H9 (cell line): ENCODE results near the gene CSNK1A1. TPM values are rescaled to one million over a fixed set of nuclear protein-coding genes. Genes with fewer than 3 reads are reported as not detected.
"Not testable (repeated sequence)": the region's sequence is repeated elsewhere in the genome, so short reads cannot be mapped to it uniquely, and the experiment has no call there.

Experiments
- DNase-seq: peaks from one replicate; pipeline ENCODE4 v3.0.0-alpha.2; 2017
- H2AFZ ChIP-seq: one replicate; pipeline ENCODE4 v1.6.1; 2013; ENCODE audit warnings: mild to moderate bottlenecking, low read length, control low read depth, moderate library complexity
- H2AK5ac ChIP-seq: 2 replicates; pipeline ENCODE4 v1.6.1; 2013; ENCODE audit warnings: low read length, control low read depth, mixed read lengths; ENCODE audit not compliant: insufficient read length
- H2BK120ac ChIP-seq: one replicate; pipeline ENCODE4 v1.6.1; 2013; ENCODE audit warnings: low read depth, mild to moderate bottlenecking, low read length, control low read depth, inconsistent platforms; ENCODE audit not compliant: poor library complexity, severe bottlenecking
- H2BK12ac ChIP-seq: 2 replicates; pipeline ENCODE4 v1.6.1; 2013; ENCODE audit warnings: low read length, control low read depth, mixed read lengths, low read depth; ENCODE audit not compliant: insufficient read length
- H2BK15ac ChIP-seq: 2 replicates; pipeline ENCODE4 v1.6.1; 2013; ENCODE audit warnings: low read depth, low read length, control low read depth
- H2BK20ac ChIP-seq: one replicate; pipeline ENCODE4 v1.6.1; 2013; ENCODE audit warnings: low read depth, mild to moderate bottlenecking, low read length, control low read depth, inconsistent platforms; ENCODE audit not compliant: poor library complexity, severe bottlenecking
- H2BK5ac ChIP-seq: 2 replicates; pipeline ENCODE4 v1.6.1; 2013; ENCODE audit warnings: low read length, control low read depth, mixed read lengths; ENCODE audit not compliant: insufficient read length
- H3K14ac ChIP-seq: 2 replicates; pipeline ENCODE4 v1.6.1; 2013; ENCODE audit warnings: low read length, control low read depth; ENCODE audit not compliant: insufficient read depth
- H3K18ac ChIP-seq: 2 replicates; pipeline ENCODE4 v1.6.1; 2013; ENCODE audit warnings: low read depth, mild to moderate bottlenecking, mixed read lengths, low read length, control low read depth; ENCODE audit not compliant: insufficient read length
- H3K23ac ChIP-seq: 2 replicates; pipeline ENCODE4 v1.6.1; 2013; ENCODE audit warnings: low read length, control low read depth, mixed read lengths, low read depth; ENCODE audit not compliant: insufficient read length
- H3K23me2 ChIP-seq: 2 replicates; pipeline ENCODE4 v1.6.1; 2013; ENCODE audit warnings: low read depth, mild to moderate bottlenecking, mixed read lengths, low read length, control low read depth; ENCODE audit not compliant: insufficient read length, poor library complexity, severe bottlenecking
- H3K27ac ChIP-seq: 2 replicates; pipeline ENCODE4 v1.5.1; 2013; ENCODE audit warnings: low read length, control low read depth, mixed read lengths, low read depth; ENCODE audit not compliant: insufficient read length
- H3K27me3 ChIP-seq: 2 replicates; pipeline ENCODE4 v1.6.1; 2013; ENCODE audit warnings: low read length, control low read depth, inconsistent platforms; ENCODE audit not compliant: insufficient read depth
- H3K4ac ChIP-seq: 2 replicates; pipeline ENCODE4 v1.6.1; 2013; ENCODE audit warnings: low read depth, mild to moderate bottlenecking, control low read depth, inconsistent platforms, low read length, moderate library complexity
- H3K4me1 ChIP-seq: 2 replicates; pipeline ENCODE4 v1.6.1; 2013; ENCODE audit warnings: low read length, control low read depth, inconsistent platforms; ENCODE audit not compliant: insufficient read depth
- H3K4me2 ChIP-seq: 2 replicates; pipeline ENCODE4 v1.6.1; 2013; ENCODE audit warnings: low read length, control low read depth, mixed read lengths; ENCODE audit not compliant: insufficient read length, insufficient read depth
- H3K56ac ChIP-seq: 2 replicates; pipeline ENCODE4 v1.6.1; 2013; ENCODE audit warnings: low read depth, mild to moderate bottlenecking, mixed read lengths, low read length, control low read depth; ENCODE audit not compliant: insufficient read length
- H3K79me1 ChIP-seq: 2 replicates; pipeline ENCODE4 v1.6.1; 2013; ENCODE audit warnings: low read depth, mild to moderate bottlenecking, moderate library complexity, low read length, control low read depth, inconsistent platforms; ENCODE audit not compliant: insufficient read depth, poor library complexity, severe bottlenecking
- H3K79me2 ChIP-seq: 2 replicates; pipeline ENCODE4 v1.6.1; 2013; ENCODE audit warnings: low read length, control low read depth, inconsistent platforms; ENCODE audit not compliant: insufficient read depth
- H3K9ac ChIP-seq: 2 replicates; pipeline ENCODE4 v1.6.1; 2013; ENCODE audit warnings: low read length, control low read depth, mixed read lengths; ENCODE audit not compliant: insufficient read length; ENCODE audit errors: extremely low read depth
- H3K9me3 ChIP-seq: one replicate; pipeline ENCODE4 v1.6.1; 2013; ENCODE audit warnings: low read depth, low read length, inconsistent platforms; ENCODE audit not compliant: control insufficient read depth
- H3T11ph ChIP-seq: one replicate; pipeline ENCODE4 v1.6.1; 2013; ENCODE audit warnings: mild to moderate bottlenecking, low read length, control low read depth, inconsistent platforms
- H4K20me1 ChIP-seq: one replicate; pipeline ENCODE4 v1.6.1; 2013; ENCODE audit not compliant: control insufficient read depth, insufficient read length, insufficient read depth
- H4K5ac ChIP-seq: 2 replicates; pipeline ENCODE4 v1.6.1; 2013; ENCODE audit warnings: low read depth, mild to moderate bottlenecking, mixed read lengths, low read length, control low read depth; ENCODE audit not compliant: insufficient read length
- H4K8ac ChIP-seq: replicated peaks from 2 replicates; pipeline ENCODE4 v1.6.1; 2013; ENCODE audit warnings: low read length, control low read depth, mixed read lengths, low read depth; ENCODE audit not compliant: insufficient read length
- H4K91ac ChIP-seq: 2 replicates; pipeline ENCODE4 v1.6.1; 2013; ENCODE audit warnings: low read depth, mild to moderate bottlenecking, moderate library complexity, mixed read lengths, low read length, control low read depth; ENCODE audit not compliant: insufficient read length
- H3K27ac Mint-ChIP-seq, 3 experiments: 2 replicates in 2 of 3; 3 replicates in 1 of 3; pipeline ENCODE4 v1.8.0; 2020 to 2021; ENCODE audit warnings: mixed read lengths in 3 of 3, mild to moderate bottlenecking in 1 of 3, moderate library complexity in 1 of 3
- H3K27me3 Mint-ChIP-seq: 2 replicates; pipeline ENCODE4 v1.8.0; 2021; ENCODE audit warnings: low read depth, mild to moderate bottlenecking, moderate library complexity, mixed read lengths
- H3K36me3 Mint-ChIP-seq, 3 experiments: 2 replicates in 2 of 3; 3 replicates in 1 of 3; pipeline ENCODE4 v1.8.0; 2020 to 2021; ENCODE audit warnings: low read depth in 3 of 3, mixed read lengths in 3 of 3; ENCODE audit not compliant: insufficient read depth in 1 of 3
- H3K4me1 Mint-ChIP-seq, 2 experiments: 2 replicates each; pipeline ENCODE4 v1.8.0; 2020; ENCODE audit warnings: mixed read lengths in 2 of 2
- H3K4me3 Mint-ChIP-seq, 2 experiments: 2 replicates in 1 of 2; 3 replicates in 1 of 2; pipeline ENCODE4 v1.8.0; 2020 to 2021; ENCODE audit warnings: mild to moderate bottlenecking in 2 of 2, mixed read lengths in 2 of 2, moderate library complexity in 1 of 2
- H3K9me3 Mint-ChIP-seq, 2 experiments: 2 replicates in 1 of 2; 3 replicates in 1 of 2; pipeline ENCODE4 v1.8.0; 2020; ENCODE audit warnings: mild to moderate bottlenecking in 2 of 2, mixed read lengths in 2 of 2, moderate library complexity in 1 of 2
- CTCF ChIP-seq: fragments of 200-600 bp; sonication (generic); conservative IDR thresholded peaks from 3 replicates; pipeline ENCODE4 v1.8.0; 2021; ENCODE audit warnings: antibody characterized with exemption, mild to moderate bottlenecking
- WGBS: extraction: QIAGEN DNeasy Blood & Tissue Kit; methylation state at CpG from one replicate; pipeline ENCODE4 v1.1.7; 2013; ENCODE audit warnings: missing lambda C conversion rate, low lambda C conversion rate, mixed read lengths; ENCODE audit not compliant: insufficient read length; ENCODE audit errors: extremely low coverage; 5-methylcytosine and 5-hydroxymethylcytosine counted together
- total RNA-seq: library from RNA; stranded (reverse); gene quantifications from 2 replicates; pipeline ENCODE4 v1.2.1, GENCODE V29; 2021

Gene CSNK1A1
- total RNA-seq, 1 experiment from 2014 or later = 310 TPM

GRCh38 chr5:149464796-149465489 lies 86.3 kb downstream of the CSNK1A1 start:
- Histone ChIP-seq H2BK12ac (no peak overlapping the region), H3K18ac (no peak overlapping the region), H4K8ac (no peak overlapping the region), H3K27me3 (no peaks in the 10 kb centered on the region), H3K79me1 (no peaks in the 10 kb centered on the region), H4K91ac (no peak overlapping the region), H2BK20ac (no peak overlapping the region), H3K9me3 (no peaks in the 10 kb centered on the region), H2AK5ac (no peak overlapping the region), H3K4ac (no peak overlapping the region), H2AFZ (no peak overlapping the region), H3K14ac (no peak overlapping the region; the same call in 1 of the 2 replicates), H3K56ac (no peak overlapping the region), H2BK15ac (no peak overlapping the region), H3K4me1 (no peaks in the 10 kb centered on the region), H4K20me1 (no peaks in the 10 kb centered on the region), H4K5ac (no peak overlapping the region), H3K23ac (no peak overlapping the region), H3T11ph (no peak overlapping the region), H3K9ac (no peak overlapping the region), H3K4me2 (no peak overlapping the region), H3K27ac (no peak overlapping the region), H3K79me2 (no peaks in the 10 kb centered on the region), H2BK120ac (no peak overlapping the region), H2BK5ac (no peak overlapping the region), H3K23me2 (no peaks in the 10 kb centered on the region)
- Mint-ChIP-seq H3K9me3 (no peaks in the 10 kb centered on the region), H3K27me3 (no peaks in the 10 kb centered on the region), H3K36me3 (no peaks in the 10 kb centered on the region), H3K4me1 (peaks cover 4 to 8% of the 10 kb centered on the region in 2 experiments; a peak in 3 of 4 replicates), H3K4me3 (no peak overlapping the region), H3K27ac (no peak overlapping the region)
- DNase-seq = no peak
- WGBS = no CpG with 5 or more reads among the region's 8 CpGs
- no peak for TF ChIP-seq CTCF

- not testable (repeated sequence) for H3K4ac ChIP-seq, H2AK5ac ChIP-seq, H2BK120ac ChIP-seq, H4K5ac ChIP-seq, H3K56ac ChIP-seq, H3K79me1 ChIP-seq, H3K9me3 ChIP-seq, H3K27ac ChIP-seq, H3K14ac ChIP-seq, H3K23ac ChIP-seq, H3K4me3 Mint-ChIP-seq, H3K4me2 ChIP-seq, H4K91ac ChIP-seq, H4K20me1 ChIP-seq, H2AFZ ChIP-seq, H2BK5ac ChIP-seq, H3K4me1 Mint-ChIP-seq, H3K9me3 Mint-ChIP-seq, H2BK12ac ChIP-seq, H3K27ac Mint-ChIP-seq, H3K18ac ChIP-seq, H2BK20ac ChIP-seq, H3K27me3 Mint-ChIP-seq, H3K23me2 ChIP-seq, H3K36me3 Mint-ChIP-seq, H3K9ac ChIP-seq, H4K8ac ChIP-seq, H3T11ph ChIP-seq, H3K27me3 ChIP-seq, DNase-seq, H2BK15ac ChIP-seq, H3K4me1 ChIP-seq, H3K79me2 ChIP-seq
- no CpG with 5 or more reads among the region's 6 CpGs for WGBS
Observed at GRCh38 chr5:149461907-149462306, 89.3 kb downstream of the CSNK1A1 start.
